Neural cell (in vitro differentiated cells): Measurements from ENCODE around the gene PDE8B. TPM values are rescaled to one million over a fixed set of nuclear protein-coding genes. Genes with fewer than 3 reads are reported as not detected.

Source experiments
- H2AFZ ChIP-seq: fragments of 200-600, 300-800 bp; sonication (generic), shearing (Covaris generic); 2 replicates; pipeline ENCODE4 v1.6.0; 2014; ENCODE audit warnings: low read depth, mild to moderate bottlenecking, antibody characterized with exemption, low read length, moderate library complexity
- H3F3A ChIP-seq: fragments of 200-600 bp; shearing (Covaris generic); 2 replicates; pipeline ENCODE4 v1.6.1; 2016; ENCODE audit warnings: mild to moderate bottlenecking, moderate library complexity, mixed read lengths, antibody characterized with exemption, low read length; ENCODE audit not compliant: insufficient read depth, poor library complexity, severe bottlenecking
- H3K27ac ChIP-seq: fragments of 200-600, 300-800 bp; sonication (generic), shearing (Covaris generic); 2 replicates; pipeline ENCODE4 v1.5.1; 2014; ENCODE audit warnings: mild to moderate bottlenecking, low read length, moderate library complexity
- H3K27me3 ChIP-seq: fragments of 300-800, 200-600 bp; sonication (generic), shearing (Covaris generic); 2 replicates; pipeline ENCODE4 v1.6.0; 2014; ENCODE audit warnings: mild to moderate bottlenecking, low read depth, low read length, moderate library complexity; ENCODE audit not compliant: insufficient read depth
- H3K36me3 ChIP-seq: fragments of 300-800, 200-600 bp; sonication (generic), shearing (Covaris generic); 2 replicates; pipeline ENCODE4 v1.5.1; 2014; ENCODE audit warnings: mild to moderate bottlenecking, antibody characterized with exemption, low read length, moderate library complexity; ENCODE audit not compliant: insufficient read depth
- H3K4me2 ChIP-seq: fragments of 300-800, 200-600 bp; sonication (generic), shearing (Covaris generic); 2 replicates; pipeline ENCODE4 v1.6.0; 2014; ENCODE audit warnings: mild to moderate bottlenecking, low read length
- H3K4me3 ChIP-seq: fragments of 300-800, 200-600 bp; sonication (generic), shearing (Covaris generic); 2 replicates; pipeline ENCODE4 v1.5.1; 2014; ENCODE audit warnings: mild to moderate bottlenecking, low read length, moderate library complexity
- H3K79me2 ChIP-seq: fragments of 200-600 bp; shearing (Covaris generic); replicated peaks from 2 replicates; pipeline ENCODE4 v1.6.0; 2014; ENCODE audit warnings: mild to moderate bottlenecking, low read length, moderate library complexity; ENCODE audit not compliant: insufficient read depth
- H3K9ac ChIP-seq: fragments of 300-800, 200-600 bp; sonication (generic), shearing (Covaris generic); 2 replicates; pipeline ENCODE4 v1.6.1; 2016; ENCODE audit warnings: mild to moderate bottlenecking, low read length, mixed read lengths
- H3K9me2 ChIP-seq: fragments of 200-600 bp; shearing (Covaris generic); 2 replicates; pipeline ENCODE4 v1.6.1; 2016; ENCODE audit warnings: mild to moderate bottlenecking, low read length, mixed read lengths; ENCODE audit not compliant: insufficient read depth
- H3K9me3 ChIP-seq: fragments of 200-600, 300-800 bp; sonication (generic), shearing (Covaris generic); 2 replicates; pipeline ENCODE4 v1.6.1; 2016; ENCODE audit warnings: mild to moderate bottlenecking, mixed run types, low read length, moderate library complexity, mixed read lengths
- H4K20me1 ChIP-seq: fragments of 200-600 bp; shearing (Covaris generic); 2 replicates; pipeline ENCODE4 v1.6.1; 2016; ENCODE audit warnings: mild to moderate bottlenecking, mixed run types; ENCODE audit not compliant: insufficient read depth
- CTCF ChIP-seq: fragments of 450-650 bp; IDR thresholded peaks from 2 replicates; pipeline ENCODE4 v1.5.1; 2014; ENCODE audit warnings: antibody characterized with exemption, mild to moderate bottlenecking, moderate library complexity; ENCODE audit not compliant: poor library complexity, severe bottlenecking
- EP300 ChIP-seq: fragments of 450-650 bp; conservative IDR thresholded peaks from 2 replicates; pipeline ENCODE4 v1.6.1; 2014; ENCODE audit warnings: antibody characterized with exemption, mild to moderate bottlenecking, moderate library complexity; ENCODE audit not compliant: poor library complexity, severe bottlenecking
- EZH2 ChIP-seq: fragments of 200-600, 300-800 bp; shearing (Covaris generic), sonication (generic); IDR thresholded peaks from 2 replicates; pipeline ENCODE4 v1.6.1; 2014; ENCODE audit warnings: antibody characterized with exemption, low read length, borderline replicate concordance, mild to moderate bottlenecking; ENCODE audit not compliant: insufficient read depth, poor library complexity, severe bottlenecking
- MXI1 ChIP-seq: fragments of 450-650 bp; conservative IDR thresholded peaks from 2 replicates; pipeline ENCODE4 v1.6.1; 2014; ENCODE audit warnings: antibody characterized with exemption, mild to moderate bottlenecking; ENCODE audit not compliant: poor library complexity, severe bottlenecking
- POLR2AphosphoS5 ChIP-seq: IDR thresholded peaks from 2 replicates; pipeline ENCODE4 v1.6.1; 2012
- RAD21 ChIP-seq: fragments of 450-650 bp; conservative IDR thresholded peaks from 2 replicates; pipeline ENCODE4 v1.6.1; 2014; ENCODE audit warnings: antibody characterized with exemption, mild to moderate bottlenecking, moderate library complexity
- REST ChIP-seq: IDR thresholded peaks from 2 replicates; pipeline ENCODE4 v1.6.1; 2012; ENCODE audit warnings: borderline replicate concordance
- SMC3 ChIP-seq: fragments of 450-650 bp; conservative IDR thresholded peaks from 2 replicates; pipeline ENCODE4 v1.6.1; 2014; ENCODE audit warnings: antibody characterized with exemption, mild to moderate bottlenecking, moderate library complexity; ENCODE audit not compliant: poor library complexity
- TAF1 ChIP-seq: IDR thresholded peaks from 2 replicates; pipeline ENCODE4 v1.6.1; 2012; ENCODE audit warnings: low read depth
- polyA plus RNA-seq: library from polyadenylated mRNA; depleted of rRNA; stranded (reverse); fragments of >200 nt; gene quantifications from 2 replicates; pipeline ENCODE4 v1.2.3, GENCODE V29; 2014

Gene PDE8B
- polyA plus RNA-seq, 1 donor from 2014 or later, result 0.22 TPM

- Histone ChIP-seq H3K4me2 (no peak overlapping the region), H2AFZ (no peak overlapping the region), H3K4me3 (no peak overlapping the region), H3K27me3 (no peaks in the 10 kb centered on the region), H3K9me2 (no peaks in the 10 kb centered on the region), H3K9ac (no peak overlapping the region), H3K9me3 (no peaks in the 10 kb centered on the region), H3K36me3 (no peaks in the 10 kb centered on the region), H3K27ac (no peak overlapping the region), H4K20me1 (no peaks in the 10 kb centered on the region), H3F3A (no peaks in the 10 kb centered on the region), H3K79me2 (no peaks in the 10 kb centered on the region)
- TF ChIP-seq CTCF (no peak), MXI1 (no peak), SMC3 (no peak), EP300 (no peak), POLR2AphosphoS5 (no peak), EZH2 (no peak), RAD21 (no peak), REST (no peak), TAF1 (no peak)
These were observed 119.4 kb downstream of the PDE8B start for GRCh38 chr5:77329664-77330430.

GRCh38 chr5:77333036-77333435 lies 122.6 kb downstream of the PDE8B start:
- Histone ChIP-seq H3K9ac (no peak overlapping the region), H3K27ac (no peak overlapping the region), H4K20me1 (no peaks in the 10 kb centered on the region), H3K9me2 (no peaks in the 10 kb centered on the region), H3K36me3 (no peaks in the 10 kb centered on the region), H3K79me2 (no peaks in the 10 kb centered on the region), H3K9me3 (no peaks in the 10 kb centered on the region), H3K4me2 (no peak overlapping the region), H3K4me3 (no peak overlapping the region), H3K27me3 (no peaks in the 10 kb centered on the region), H2AFZ (no peak overlapping the region), H3F3A (no peaks in the 10 kb centered on the region)
- TF ChIP-seq EP300 (no peak), MXI1 (no peak), POLR2AphosphoS5 (no peak), CTCF (no peak), SMC3 (no peak), REST (no peak), RAD21 (no peak), EZH2 (no peak), TAF1 (no peak)
